HG03066 (cell line): Measurements from ENCODE around the gene ITGA8.
"Not testable (repeated sequence)": the region's sequence is repeated elsewhere in the genome, so short reads cannot be mapped to it uniquely, and the experiment has no call there.

ENCODE experiments used
- ATAC-seq: cut with Tn5 transposase; IDR thresholded peaks from one replicate; pipeline ENCODE4 v1.9.1; 2021; ENCODE audit warnings: low read depth; ENCODE audit not compliant: unreplicated experiment

ITGA8 gene

GRCh38 chr10:15624401-15625196 is 95.1 kb downstream of the ITGA8 start:
- ATAC-seq, result no peak

DNA sequence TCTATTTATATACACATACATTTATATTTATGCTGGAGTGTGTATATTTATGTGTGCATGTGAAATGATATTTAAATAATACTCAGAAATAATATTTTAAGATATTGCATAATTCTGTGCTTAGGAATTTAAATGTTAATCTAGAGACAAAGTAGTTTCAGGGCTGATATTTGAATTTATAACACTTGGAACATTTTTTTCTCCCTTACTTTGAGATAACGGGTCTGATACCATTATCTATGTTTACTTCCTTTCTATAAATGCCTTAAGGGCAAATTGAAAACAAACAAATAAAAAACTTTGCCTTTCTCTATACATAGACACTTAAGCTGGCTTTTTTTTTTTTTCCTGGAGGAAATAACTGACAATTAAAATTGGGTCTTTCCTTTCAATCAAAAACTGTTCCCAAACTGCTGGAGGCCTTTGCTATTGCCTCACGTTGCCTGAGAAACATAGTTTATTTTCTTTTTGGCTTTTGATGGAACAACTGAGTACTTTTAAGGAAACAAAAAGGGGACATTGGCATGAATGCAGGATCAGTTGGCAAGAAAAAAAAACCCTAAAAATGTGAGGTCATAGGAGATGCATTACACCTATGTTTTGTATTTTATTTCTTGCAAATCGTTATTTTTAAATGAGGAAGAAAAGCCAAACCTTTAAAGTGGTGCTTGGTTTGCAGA is 98.7 kb downstream of the ITGA8 start:
- no peak for ATAC-seq

DNA sequence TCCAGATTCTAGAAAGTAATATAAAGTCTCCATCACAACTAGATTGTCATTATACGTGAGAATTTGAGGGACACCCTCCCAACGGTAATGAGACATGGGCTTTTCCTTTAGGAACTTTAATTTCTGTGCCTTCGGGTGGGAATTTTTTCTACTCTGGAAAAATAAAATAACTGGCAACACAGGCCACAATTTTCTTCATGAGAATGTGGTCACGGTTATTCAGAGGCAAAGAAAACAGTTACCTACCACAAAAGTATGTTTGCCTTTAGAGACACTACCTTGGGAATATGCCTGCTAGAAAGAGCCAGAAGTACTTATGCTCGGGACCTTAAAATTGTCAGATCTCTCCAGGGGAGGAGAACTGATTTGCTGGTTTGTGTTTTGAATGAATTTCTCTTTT is 99.4 kb downstream of the ITGA8 start:
- no peak for ATAC-seq

DNA sequence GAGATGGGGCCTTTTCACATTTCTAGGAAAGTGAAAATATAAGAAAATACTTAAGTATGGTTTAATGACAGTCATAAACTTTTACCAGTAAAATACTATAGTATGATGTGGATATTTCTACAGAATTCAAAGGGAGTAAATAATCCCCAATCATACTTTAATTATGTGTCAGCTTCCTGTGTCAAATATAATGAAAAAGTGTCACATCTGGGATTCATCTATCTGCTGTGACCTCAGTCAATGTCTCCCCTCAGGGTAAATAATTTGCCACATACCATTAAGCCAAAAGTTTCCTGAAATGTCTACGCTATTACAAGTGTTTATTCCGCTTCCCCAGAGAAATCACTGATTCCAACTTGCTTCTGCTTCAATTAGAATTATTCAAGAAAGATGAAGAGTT is 110.5 kb downstream of the ITGA8 start:
- ATAC-seq, result no peak

- ATAC-seq, result no peak
Observed at GRCh38 chr10:15606377-15606776, 113.3 kb downstream of the ITGA8 start.

DNA sequence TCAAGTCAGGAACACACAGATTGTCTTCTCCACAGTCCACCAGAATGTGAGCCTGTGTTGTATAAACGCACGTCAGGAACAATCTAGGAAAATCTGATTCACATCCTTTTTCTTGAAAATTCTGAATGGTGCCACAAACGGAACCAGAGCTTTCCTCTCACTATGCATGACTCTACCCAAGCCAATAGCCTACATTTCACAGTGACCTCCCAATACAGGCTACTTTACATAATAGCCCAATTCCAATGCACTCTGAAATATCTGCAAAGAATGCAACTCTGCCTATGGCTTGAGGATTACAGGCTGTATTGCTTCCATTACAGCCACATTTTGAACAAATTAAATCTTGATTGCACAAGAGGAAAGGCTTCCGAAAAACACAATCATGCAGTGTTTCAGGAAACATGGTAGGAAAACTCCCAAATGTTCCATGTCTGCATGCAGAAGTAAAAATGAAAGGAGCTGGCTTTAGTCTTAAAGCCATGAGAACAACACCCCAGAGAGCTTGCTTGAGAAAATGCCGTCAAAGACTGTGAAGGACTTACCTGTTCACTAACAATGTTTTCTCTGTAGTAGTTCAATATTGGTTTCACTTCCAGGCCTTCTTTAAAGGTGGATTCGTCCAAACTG is 113.9 kb downstream of the ITGA8 start:
- no peak for ATAC-seq

DNA sequence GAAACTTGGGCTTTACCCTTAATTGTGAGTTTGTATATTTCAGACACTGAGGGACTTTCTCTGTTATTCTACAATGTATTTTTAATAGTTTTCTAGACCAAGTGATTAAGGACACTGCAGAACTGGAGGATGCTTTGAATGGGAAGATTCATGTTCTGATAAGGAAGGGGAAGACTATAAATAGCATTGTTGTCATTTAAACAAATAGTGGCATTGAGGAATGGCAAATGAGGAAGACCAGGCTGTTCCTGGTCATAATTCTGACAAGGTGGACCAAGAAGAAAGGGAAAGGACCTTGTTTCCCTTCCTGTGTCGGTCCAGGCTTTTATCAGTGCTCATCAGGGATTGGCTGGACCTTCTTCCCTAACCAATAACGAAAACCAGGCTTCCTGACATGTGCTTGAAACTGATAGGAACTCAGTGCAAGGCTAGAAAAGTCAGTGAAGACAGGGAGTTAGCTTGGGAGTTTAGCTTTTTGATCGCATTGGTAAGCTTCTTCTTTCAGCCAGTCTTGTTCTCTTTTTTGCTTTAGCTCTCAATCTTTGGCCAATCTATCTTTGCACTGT is 116.2 kb downstream of the ITGA8 start:
- no peak for ATAC-seq

- no peak for ATAC-seq
Observed at GRCh38 chr10:15601819-15602218, 117.9 kb downstream of the ITGA8 start.

GRCh38 chr10:15595260-15595659 is 124.5 kb downstream of the ITGA8 start:
- no peak for ATAC-seq

DNA sequence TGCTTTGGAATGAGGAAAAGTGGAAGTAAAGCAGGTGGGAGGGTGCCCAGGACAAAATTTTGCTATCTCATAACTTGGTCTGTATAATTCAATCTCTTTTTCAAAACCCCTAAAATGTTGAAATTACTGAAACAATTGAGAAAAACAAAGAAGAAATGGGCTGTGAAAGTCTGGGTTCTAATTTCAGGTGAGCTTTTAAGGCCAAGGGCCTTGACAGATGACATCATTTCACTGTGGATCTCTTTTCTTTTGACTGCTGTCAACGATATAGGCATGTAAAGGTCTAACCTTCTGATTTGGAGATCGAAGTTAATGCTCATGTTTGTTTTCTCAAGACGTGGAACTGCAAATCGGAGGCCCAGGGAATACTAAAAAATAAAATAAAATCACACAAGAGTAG is 127.8 kb downstream of the ITGA8 start:
- no peak for ATAC-seq

GRCh38 chr10:15591431-15591830 is 128.3 kb downstream of the ITGA8 start:
- no peak for ATAC-seq

GRCh38 chr10:15588635-15589508 is 130.8 kb downstream of the ITGA8 start:
- ATAC-seq, result no peak

GRCh38 chr10:15588151-15588550 is 131.6 kb downstream of the ITGA8 start:
- ATAC-seq, result no peak

- no peak for ATAC-seq
Observed at GRCh38 chr10:15587271-15587670, 132.5 kb downstream of the ITGA8 start.

DNA sequence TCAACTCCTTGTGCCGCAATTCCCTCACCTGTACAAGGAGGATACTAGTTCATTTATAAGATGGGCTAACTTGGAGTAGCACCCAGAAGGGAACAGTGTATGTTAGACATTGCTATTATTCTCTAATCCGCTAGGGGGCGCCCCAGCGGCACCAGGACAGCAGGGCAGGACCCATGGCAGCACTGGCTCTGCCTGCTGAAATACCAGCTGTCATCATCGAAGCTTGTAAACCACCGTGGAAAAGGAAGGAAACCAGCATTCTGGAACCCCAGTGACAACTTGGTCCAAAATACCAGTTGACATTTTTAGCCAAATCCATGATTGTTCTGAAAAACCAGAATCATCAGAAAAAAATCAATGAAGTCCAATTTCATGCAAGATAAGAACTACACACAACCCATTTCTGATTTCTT is 134.4 kb downstream of the ITGA8 start:
- ATAC-seq, result peak; percentile 76

DNA sequence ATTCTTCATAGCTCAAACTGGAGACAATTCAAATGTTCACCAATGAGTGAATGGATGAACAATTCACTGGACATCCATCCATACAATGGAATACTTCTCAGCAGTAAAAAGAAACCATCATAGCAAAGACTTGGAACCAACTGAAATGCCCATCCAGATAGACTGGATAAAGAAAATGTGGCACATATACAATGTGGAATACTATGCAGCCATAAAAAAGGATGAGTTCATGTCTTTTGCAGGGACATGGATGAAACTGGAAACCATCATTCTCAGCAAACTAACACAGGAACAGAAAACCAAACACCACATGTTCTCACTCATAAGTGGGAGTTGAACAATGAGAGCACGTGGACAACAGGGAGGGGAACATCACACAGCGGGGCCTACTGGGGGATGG is 136.8 kb downstream of the ITGA8 start:
- ATAC-seq, result not testable (repeated sequence)

GRCh38 chr10:15579605-15580004 is 140.1 kb downstream of the ITGA8 start:
- ATAC-seq, result no peak

GRCh38 chr10:15572531-15573045 is 147.1 kb downstream of the ITGA8 start:
- ATAC-seq, result no peak

DNA sequence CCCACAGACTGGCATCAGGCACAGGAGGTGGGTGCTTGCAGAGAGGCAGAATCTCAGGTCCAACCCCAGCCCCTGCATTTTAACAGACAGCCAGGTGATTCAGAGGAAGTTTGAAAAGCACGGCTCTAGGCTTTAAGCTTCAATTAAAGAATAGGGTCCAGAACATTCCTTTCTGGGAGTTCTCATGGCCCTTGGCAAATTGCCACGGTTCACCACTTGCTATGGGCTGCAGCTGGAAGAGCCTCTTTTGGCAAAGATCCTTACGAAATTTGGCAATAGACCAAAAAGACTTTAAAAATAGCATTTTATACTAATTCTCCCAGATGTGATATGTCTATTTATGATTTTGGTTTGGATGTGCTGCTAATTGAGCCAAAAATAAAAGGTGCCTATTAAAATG is 148.1 kb downstream of the ITGA8 start:
- no peak for ATAC-seq

DNA sequence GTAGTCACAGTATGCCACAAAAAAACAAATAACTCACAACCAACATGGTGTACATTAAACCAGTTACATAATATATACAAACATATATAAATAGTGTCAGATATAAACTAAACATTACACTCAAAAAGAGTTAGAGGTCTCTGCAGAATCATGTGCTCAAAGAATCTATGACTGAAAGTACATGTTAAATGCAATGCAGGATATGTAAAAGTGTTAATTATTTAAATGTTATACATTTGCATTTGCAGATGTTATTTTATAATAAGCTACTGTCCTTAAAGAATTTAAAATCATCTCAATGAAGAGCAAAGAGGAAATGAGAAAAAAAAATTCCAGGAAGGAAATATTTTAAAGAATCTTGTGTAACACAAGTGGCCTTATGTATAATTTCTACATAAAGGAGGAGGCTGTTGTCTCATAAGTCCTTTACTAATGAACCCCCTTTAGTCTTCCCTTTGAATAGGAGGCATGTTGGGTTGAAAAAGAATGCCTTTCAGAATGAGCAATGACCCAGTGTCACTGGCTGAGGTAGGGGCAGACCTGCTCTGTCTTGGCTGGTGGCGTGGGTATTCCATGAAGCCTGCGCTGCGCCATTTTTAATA is 148.9 kb downstream of the ITGA8 start:
- no peak for ATAC-seq
